HG03139 (cell line): ENCODE results near the gene SETD5.

Experiments used
- ATAC-seq: cut with Tn5 transposase; IDR thresholded peaks from one replicate; pipeline ENCODE4 v1.9.1; 2021; ENCODE audit not compliant: unreplicated experiment

SETD5 gene

GRCh38 chr3:9397332-9397905 lies at the start of gene SETD5:
Gene SETD5 (plus strand): TSS chr3:9397615. CDS start chr3:9428939, 31,324 bp downstream.
- peak; percentile 47 for ATAC-seq

GRCh38 chr3:9347887-9348286 lies 49.5 kb upstream of the SETD5 start:
- no peak for ATAC-seq

- no peak for ATAC-seq
Observed at GRCh38 chr3:9349321-9350117, 47.9 kb upstream of the SETD5 start.

GRCh38 chr3:9351709-9352126 lies 45.7 kb upstream of the SETD5 start:
- ATAC-seq = no peak

- ATAC-seq = no peak
Observed at GRCh38 chr3:9352917-9353752, 44.3 kb upstream of the SETD5 start.

- no peak for ATAC-seq
Observed at GRCh38 chr3:9361691-9362388, 35.6 kb upstream of the SETD5 start.

- ATAC-seq = peak; percentile 94
Observed at GRCh38 chr3:9362731-9363530, 34.5 kb upstream of the SETD5 start, which contains the start of gene THUMPD3. Gene THUMPD3 (plus strand): TSS chr3:9363054. CDS start chr3:9365069, 2,015 bp downstream.

- ATAC-seq = no peak
Observed at GRCh38 chr3:9369508-9369907, 27.9 kb upstream of the SETD5 start.

GRCh38 chr3:9373465-9373864 lies 23.9 kb upstream of the SETD5 start:
- no peak for ATAC-seq

GRCh38 chr3:9377981-9378380 lies 19.4 kb upstream of the SETD5 start:
- ATAC-seq = no peak

- ATAC-seq = no peak
Observed at GRCh38 chr3:9379327-9379726, 18.1 kb upstream of the SETD5 start.

GRCh38 chr3:9380014-9380413 lies 17.4 kb upstream of the SETD5 start:
- no peak for ATAC-seq

GRCh38 chr3:9384141-9384828 lies 13.1 kb upstream of the SETD5 start:
- ATAC-seq = no peak

- no peak for ATAC-seq
Observed at GRCh38 chr3:9385187-9386077, 12.0 kb upstream of the SETD5 start.

- no peak for ATAC-seq
Observed at GRCh38 chr3:9386078-9386459, 11.3 kb upstream of the SETD5 start.

- no peak for ATAC-seq
Observed at GRCh38 chr3:9386501-9387321, 10.7 kb upstream of the SETD5 start.

- no peak for ATAC-seq
Observed at GRCh38 chr3:9387322-9387655, 10.1 kb upstream of the SETD5 start.

- no peak for ATAC-seq
Observed at GRCh38 chr3:9388142-9388541, 9.3 kb upstream of the SETD5 start.
